GM12892 (cell line): Measurements from ENCODE around the gene GASK1A.

Experiments
- DNase-seq: peaks from one replicate; pipeline ENCODE4 v3.0.0; 2011; ENCODE audit not compliant: insufficient read length
- FAIRE-seq: peaks from 2 replicates; lab custom pipeline; 2011; peaks lifted over from hg19 to GRCh38; lab: Jason Lieb, UNC
- POLR2A ChIP-seq: IDR thresholded peaks from 2 replicates; pipeline ENCODE4 v1.6.1; 2011; ENCODE audit warnings: low read depth, low read length, control low read depth
- POLR2AphosphoS5 ChIP-seq: IDR thresholded peaks from 2 replicates; pipeline ENCODE4 v1.6.1; 2011; ENCODE audit warnings: low read depth, low read length, control low read depth
- TAF1 ChIP-seq: IDR thresholded peaks from 2 replicates; pipeline ENCODE4 v1.6.1; 2011; ENCODE audit warnings: low read depth, mild to moderate bottlenecking, control low read depth, low read length, borderline replicate concordance

The GASK1A gene

DNA sequence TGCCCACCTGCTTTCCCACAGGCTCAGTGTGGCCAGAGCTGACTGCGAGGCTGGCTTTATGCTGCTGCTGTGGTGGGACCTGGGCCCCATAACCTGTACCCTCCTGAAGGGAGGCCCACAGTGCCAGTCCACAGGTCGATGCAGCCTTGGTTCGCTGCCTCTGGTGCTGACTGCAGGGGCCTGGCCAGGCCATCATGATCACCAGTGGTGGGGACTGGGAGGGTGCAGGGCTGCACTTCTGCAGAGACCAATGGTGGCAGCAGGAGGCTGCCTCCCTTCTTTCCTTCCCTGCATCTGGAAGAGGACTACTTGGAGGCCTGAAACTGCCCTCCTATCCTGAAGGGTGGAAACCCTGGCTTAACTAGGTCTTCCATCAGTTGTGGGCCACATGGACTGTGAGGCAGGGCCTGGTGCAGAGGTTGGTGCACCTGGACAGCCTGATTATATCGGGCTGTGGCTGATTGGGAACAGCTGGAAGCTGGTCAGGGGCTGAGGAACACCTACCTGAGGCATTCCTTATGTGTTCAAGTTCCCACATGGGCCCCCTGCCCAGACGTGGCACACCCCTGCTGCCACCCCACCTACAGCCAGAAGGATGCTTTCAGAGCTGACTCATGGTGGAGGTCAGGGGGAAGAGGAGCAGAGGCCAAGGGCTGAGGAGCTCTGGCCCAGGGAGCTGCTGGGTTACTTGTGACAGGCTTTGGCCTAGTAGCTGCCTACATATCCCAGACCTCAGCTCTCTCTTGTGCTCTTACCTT, 97.0 kb downstream of the GASK1A start:
- TF ChIP-seq POLR2AphosphoS5 (no peak), TAF1 (no peak), POLR2A (no peak)
- FAIRE-seq = no peak
- no peak for DNase-seq

DNA sequence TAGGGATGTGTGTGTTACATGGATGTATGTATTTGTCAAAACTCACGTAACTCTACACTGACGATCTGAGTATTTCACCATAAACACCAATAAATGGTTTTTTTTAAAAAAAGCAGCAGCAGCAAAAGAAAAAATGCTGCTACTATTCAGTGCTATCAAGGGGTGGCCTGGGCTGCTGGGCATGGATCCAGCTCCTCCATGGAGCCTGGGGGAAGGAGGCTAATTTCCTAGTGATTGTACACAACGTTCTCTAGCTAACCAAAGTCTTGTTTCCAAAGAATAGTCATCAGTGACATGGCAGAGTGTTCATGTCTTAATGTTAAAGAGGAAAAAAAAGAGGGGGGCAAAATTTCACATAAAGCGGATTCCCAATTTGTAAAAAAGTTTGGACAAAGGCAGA, 97.7 kb downstream of the GASK1A start:
- TF ChIP-seq POLR2A (no peak), TAF1 (no peak), POLR2AphosphoS5 (no peak)
- no peak for FAIRE-seq
- DNase-seq = no peak

DNA sequence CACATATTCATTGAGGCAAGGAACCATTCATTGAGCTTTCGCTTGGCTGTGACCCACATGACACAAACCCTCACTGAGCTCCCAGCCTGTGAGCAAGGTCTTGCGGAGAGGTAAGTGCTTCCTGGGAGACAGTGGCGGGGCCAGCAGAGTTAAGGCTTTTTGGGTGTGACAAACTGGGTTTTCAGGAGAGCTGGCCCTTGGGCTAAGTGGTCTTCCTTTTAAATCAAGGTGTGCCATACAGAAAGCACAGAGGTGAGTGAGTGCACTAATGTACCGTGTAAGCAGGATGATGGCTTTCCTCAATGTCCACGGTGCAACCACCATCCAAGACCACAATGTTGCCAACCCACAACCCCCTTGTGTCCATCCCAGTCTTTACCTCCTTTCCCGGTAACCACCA, 98.2 kb downstream of the GASK1A start:
- DNase-seq = no peak
- no peak for TF ChIP-seq POLR2A
- no peak for TF ChIP-seq POLR2AphosphoS5
- no peak for TF ChIP-seq TAF1
- no peak for FAIRE-seq

DNA sequence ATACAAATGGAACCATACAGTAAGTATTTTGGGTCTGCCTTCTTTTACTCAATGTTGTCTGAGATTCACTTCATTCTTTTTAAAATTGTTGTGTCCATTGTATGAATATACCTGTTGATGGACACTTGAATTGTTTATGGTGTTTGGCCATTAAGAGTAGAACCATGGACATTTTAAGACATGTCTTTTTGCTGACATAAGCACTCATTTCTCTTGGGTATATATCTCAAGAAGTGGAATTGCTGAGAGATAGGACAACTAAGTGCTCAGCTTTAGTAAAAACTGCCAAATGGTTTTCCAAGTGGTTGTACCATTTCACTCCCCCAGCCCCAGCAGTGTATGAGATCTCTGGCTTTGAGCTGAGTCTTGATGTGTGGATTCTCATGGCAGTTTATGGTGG, 98.6 kb downstream of the GASK1A start:
- FAIRE-seq (no peak), DNase-seq (no peak)
- TF ChIP-seq POLR2A (no peak), POLR2AphosphoS5 (no peak), TAF1 (no peak)

DNA sequence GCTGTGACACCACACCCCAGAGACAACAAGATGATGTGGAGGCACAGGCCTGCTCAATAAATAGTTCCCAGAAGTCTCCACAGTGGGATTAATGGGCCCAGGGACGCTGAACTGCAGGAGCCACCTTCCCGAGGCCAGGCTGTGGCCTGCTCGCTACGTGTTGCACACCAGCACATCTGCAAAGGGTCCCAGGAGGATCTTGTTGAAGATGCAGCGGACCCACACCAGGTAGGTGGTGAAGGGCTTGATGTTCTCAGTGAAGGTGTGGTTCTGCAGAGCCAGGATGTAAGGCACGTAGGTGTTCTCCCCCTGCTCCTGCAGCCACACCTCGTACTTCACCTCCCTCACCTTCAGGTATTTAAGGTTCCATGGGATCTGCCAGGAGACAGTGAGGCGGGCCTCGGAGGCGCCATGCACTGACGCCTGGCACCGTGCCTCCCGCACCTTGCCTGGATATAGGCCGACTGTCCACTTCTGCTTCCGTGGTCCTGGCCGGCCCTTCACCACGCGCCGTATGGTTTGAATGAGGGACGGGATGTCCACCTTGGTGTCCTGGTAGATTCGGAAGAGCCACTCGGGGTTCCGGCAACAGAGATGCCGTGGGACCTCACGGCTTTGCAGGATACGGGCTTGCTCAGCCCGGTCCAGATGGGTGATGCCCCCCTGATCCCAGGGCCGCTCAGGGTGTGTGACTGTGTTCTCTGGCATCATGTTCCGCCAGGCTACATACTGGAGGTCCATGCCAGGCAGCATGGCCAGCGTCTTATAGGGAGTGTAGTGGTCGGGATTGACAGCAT, 100.6 kb downstream of the GASK1A start:
- TF ChIP-seq POLR2AphosphoS5 (no peak), TAF1 (no peak), POLR2A (no peak)
- DNase-seq (no peak), FAIRE-seq (no peak)

DNA sequence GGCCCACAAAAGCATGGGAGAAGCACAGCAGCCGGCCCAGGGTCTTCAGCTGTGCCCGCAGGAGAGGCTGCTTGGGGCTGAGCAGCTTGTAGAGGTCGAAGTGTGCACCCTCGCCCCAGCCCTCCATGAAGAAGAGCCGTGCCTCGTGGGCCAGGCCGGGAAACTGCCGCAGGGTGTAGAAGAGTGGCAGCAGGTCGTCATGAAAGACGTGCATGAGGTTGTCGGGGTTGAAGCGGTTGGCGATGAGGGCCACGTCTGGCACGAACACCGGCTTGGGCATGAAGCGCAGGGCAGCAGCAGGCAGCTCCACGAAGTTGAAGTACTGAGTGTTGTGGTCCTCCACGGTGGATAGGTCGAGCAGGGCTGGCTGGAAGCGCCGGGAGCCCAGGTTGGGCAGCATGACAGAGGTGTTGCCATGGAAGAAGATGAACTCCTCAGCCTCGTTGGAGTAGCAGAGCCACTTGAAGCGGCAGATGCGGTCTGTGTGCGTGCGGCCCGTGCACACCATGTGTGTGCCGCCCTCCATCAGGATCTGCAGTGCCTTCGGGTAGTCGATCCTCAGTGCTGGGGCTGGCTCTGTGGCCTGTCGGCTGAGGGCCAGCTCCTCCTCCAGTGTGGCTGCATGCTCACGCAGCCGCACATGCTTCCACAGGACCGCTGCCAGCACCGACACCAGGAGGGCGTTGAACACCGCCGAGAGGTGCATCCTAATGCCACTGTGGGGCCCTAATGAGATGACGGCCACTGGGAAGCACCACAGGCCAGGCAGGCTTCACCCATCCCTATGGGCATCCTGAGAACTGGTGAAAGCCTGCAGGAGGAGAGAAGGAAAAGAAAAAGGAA, 101.8 kb downstream of the GASK1A start:
- DNase-seq = no peak
- TF ChIP-seq POLR2AphosphoS5 (no peak), TAF1 (no peak), POLR2A (no peak)
- no peak for FAIRE-seq

DNA sequence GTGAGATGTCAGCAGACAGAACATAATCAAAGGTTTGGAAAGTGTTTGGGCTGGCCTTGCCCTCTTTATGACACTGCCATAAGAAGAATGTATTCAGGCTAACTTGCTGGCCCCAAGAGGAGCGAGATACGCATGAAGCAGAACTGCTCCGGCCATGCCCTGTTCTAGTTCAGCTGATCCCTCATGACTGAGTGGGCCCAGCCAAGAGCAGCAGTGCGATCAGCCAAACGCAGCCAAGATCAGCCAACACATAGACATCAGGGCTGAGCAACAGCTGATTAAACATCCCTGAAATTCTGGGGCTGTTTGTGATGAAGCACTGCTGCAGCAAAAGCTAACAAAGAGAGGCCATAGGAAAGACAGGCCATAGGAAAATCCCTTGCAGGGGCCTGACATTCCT, 102.7 kb downstream of the GASK1A start:
- TF ChIP-seq TAF1 (no peak), POLR2AphosphoS5 (no peak), POLR2A (no peak)
- no peak for FAIRE-seq
- no peak for DNase-seq

DNA sequence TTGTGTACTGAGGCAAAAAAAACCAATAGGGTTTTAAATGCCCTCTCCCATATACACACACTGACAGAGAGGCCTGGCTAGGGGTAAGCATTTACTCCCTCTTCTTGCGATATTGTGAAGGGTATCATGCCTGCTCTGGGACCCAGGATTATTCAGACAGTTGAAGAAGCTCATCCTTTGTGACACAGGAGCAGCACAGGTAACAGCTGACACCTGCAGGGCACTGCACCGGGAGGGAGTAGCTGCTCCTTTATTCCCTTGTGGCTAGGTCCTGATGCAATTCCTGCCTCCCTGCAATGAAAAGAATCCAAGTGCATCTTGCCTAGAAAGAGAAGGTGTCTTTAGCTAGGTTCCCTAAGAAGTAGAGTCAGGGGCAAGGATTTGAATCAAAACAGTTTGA, 103.3 kb downstream of the GASK1A start:
- TF ChIP-seq POLR2A (no peak), TAF1 (no peak), POLR2AphosphoS5 (no peak)
- FAIRE-seq = no peak
- DNase-seq = no peak

DNA sequence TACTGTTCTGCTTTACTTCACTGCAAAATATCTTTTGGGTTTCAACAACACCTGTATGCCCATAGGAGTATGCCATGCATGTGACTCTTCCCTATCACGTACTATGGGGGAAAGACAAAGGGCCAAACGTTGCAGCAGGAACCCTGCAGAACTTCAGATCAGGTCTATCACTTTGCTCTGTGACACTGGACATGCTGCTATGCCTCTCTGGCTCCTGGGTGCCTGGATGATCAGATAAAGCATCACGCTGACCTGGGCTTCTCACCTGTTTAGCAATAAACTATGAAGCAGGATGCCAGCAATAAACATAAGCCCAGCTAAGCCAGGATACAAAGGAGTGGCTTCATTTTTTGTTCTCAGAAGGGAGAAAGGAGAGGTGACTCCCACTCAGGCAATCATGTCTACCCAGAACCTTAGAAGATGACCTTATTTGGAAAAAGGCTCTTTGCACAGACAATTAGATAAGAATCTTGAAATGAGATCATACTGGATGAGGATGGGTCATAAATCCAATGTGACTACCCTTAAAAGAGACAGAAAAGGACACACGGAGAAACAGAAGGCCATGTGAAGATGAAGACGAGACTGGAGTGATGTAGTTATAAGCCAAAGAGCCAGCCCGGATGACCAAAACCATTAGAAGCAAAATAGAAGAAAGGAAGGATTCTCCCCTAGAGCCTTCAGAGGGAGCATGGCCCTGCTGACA, 107.5 kb downstream of the GASK1A start:
- FAIRE-seq = no peak
- DNase-seq = no peak
- TF ChIP-seq POLR2AphosphoS5 (no peak), POLR2A (no peak), TAF1 (no peak)

DNA sequence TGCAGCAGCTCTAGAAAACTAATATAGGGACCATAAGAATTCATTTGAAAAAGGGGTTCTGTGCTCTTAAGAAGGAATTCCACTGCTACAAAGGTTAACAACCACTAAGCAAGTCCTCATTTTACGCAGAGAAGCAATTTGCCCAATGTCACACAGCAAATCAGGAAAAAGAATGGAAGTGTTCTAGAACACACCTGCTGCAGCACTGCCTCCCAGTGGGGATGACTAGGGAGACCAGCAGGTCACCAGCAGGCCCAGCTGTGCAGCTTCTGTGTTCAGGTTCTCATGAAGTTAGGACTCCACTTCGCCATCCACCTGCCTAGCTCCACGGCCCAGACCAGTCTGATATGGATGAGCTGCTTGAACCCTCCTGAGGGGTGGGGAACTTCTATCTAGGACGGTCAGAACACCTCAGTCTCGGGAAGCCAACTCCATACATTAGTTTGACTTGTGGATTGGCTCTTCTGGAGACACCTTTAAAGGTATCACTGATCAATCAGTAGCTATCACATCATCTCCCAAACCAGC, 108.2 kb downstream of the GASK1A start:
- FAIRE-seq = no peak
- TF ChIP-seq TAF1 (no peak), POLR2A (no peak), POLR2AphosphoS5 (no peak)
- DNase-seq = no peak
